SU-DHL-6 (cell line): ENCODE data around the gene STX12.

Experiments used
- H2AFZ ChIP-seq: fragments of 200-600 bp; sonication (generic); 2 replicates; pipeline ENCODE4 v1.6.1; 2014; ENCODE audit warnings: low read depth, mild to moderate bottlenecking, moderate library complexity, mixed read lengths, antibody characterized with exemption, low read length; ENCODE audit not compliant: severe bottlenecking
- H3F3A ChIP-seq: fragments of 200-600 bp; shearing (Covaris generic); 2 replicates; pipeline ENCODE4 v1.6.0; 2016; ENCODE audit warnings: antibody characterized with exemption, mild to moderate bottlenecking; ENCODE audit not compliant: insufficient read depth
- H3K27ac ChIP-seq: fragments of 200-600 bp; sonication (generic); 2 replicates; pipeline ENCODE4 v1.5.1; 2016; ENCODE audit warnings: low read depth, mild to moderate bottlenecking, low read length, moderate library complexity, mixed read lengths
- H3K27me3 ChIP-seq: fragments of 200-600 bp; sonication (generic), shearing (Covaris generic); 2 replicates; pipeline ENCODE4 v1.6.0; 2014; ENCODE audit warnings: mild to moderate bottlenecking, low read length
- H3K36me3 ChIP-seq: fragments of 200-600 bp; sonication (generic); 2 replicates; pipeline ENCODE4 v1.6.1; 2014; ENCODE audit warnings: mild to moderate bottlenecking, low read length, mixed read lengths
- H3K4me2 ChIP-seq: fragments of 300-600, 200-600 bp; shearing (Covaris generic), sonication (generic); 2 replicates; pipeline ENCODE4 v1.6.0; 2014; ENCODE audit warnings: low read length, low read depth, mild to moderate bottlenecking; ENCODE audit not compliant: poor library complexity, severe bottlenecking
- H3K4me3 ChIP-seq: fragments of 200-600 bp; sonication (generic); 2 replicates; pipeline ENCODE4 v1.5.1; 2014; ENCODE audit warnings: antibody characterized with exemption, low read length, mild to moderate bottlenecking, mixed read lengths; ENCODE audit not compliant: insufficient read depth, poor library complexity, severe bottlenecking
- H3K79me2 ChIP-seq: fragments of 200-600 bp; sonication (generic); 2 replicates; pipeline ENCODE4 v1.6.1; 2014; ENCODE audit warnings: mild to moderate bottlenecking, low read length, moderate library complexity; ENCODE audit not compliant: insufficient read depth
- H3K9ac ChIP-seq: fragments of 200-600 bp; sonication (generic); 2 replicates; pipeline ENCODE4 v1.7.0; 2014; ENCODE audit warnings: mild to moderate bottlenecking, low read length
- H3K9me2 ChIP-seq: fragments of 200-600 bp; sonication (generic); replicated peaks from 2 replicates; pipeline ENCODE4 v1.6.1; 2014; ENCODE audit warnings: low read length; ENCODE audit not compliant: insufficient read depth
- H3K9me3 ChIP-seq: fragments of 200-600 bp; sonication (generic); 2 replicates; pipeline ENCODE4 v1.6.1; 2014; ENCODE audit warnings: low read length, mixed read lengths; ENCODE audit not compliant: insufficient read depth
- H4K20me1 ChIP-seq: fragments of 200-600 bp; sonication (generic); 2 replicates; pipeline ENCODE4 v1.6.1; 2014; ENCODE audit warnings: low read depth, mild to moderate bottlenecking, antibody characterized with exemption, low read length, moderate library complexity, mixed read lengths
- CTCF ChIP-seq: fragments of 200-600 bp; sonication (generic); IDR thresholded peaks from one replicate; pipeline ENCODE4 v1.5.1; 2017; ENCODE audit warnings: antibody characterized with exemption, mild to moderate bottlenecking, low read length, moderate library complexity; ENCODE audit not compliant: insufficient read depth, poor library complexity, severe bottlenecking
- EZH2phosphoT487 ChIP-seq: fragments of 200-600 bp; sonication (generic), shearing (Covaris generic); conservative IDR thresholded peaks from 2 replicates; pipeline ENCODE4 v1.6.1; 2018; ENCODE audit warnings: mild to moderate bottlenecking, antibody characterized with exemption, low read length, moderate library complexity, mixed read lengths

The STX12 gene

GRCh38 chr1:27752360-27752759 is 20.7 kb upstream of the STX12 start:
- Histone ChIP-seq H3F3A (no peaks in the 10 kb centered on the region), H3K9me2 (no peaks in the 10 kb centered on the region), H3K79me2 (no peaks in the 10 kb centered on the region), H3K27ac (no peak overlapping the region), H3K9ac (no peak overlapping the region), H3K4me3 (no peak overlapping the region), H3K27me3 (no peaks in the 10 kb centered on the region), H3K9me3 (no peaks in the 10 kb centered on the region), H3K36me3 (peaks cover 6% of the 10 kb centered on the region; the same call in 1 of the 2 replicates), H3K4me2 (no peak overlapping the region), H4K20me1 (no peaks in the 10 kb centered on the region), H2AFZ (no peak overlapping the region)
- no peak for TF ChIP-seq CTCF
- no peak for TF ChIP-seq EZH2phosphoT487

- Histone ChIP-seq H3K79me2 (no peaks in the 10 kb centered on the region), H3K9me2 (no peaks in the 10 kb centered on the region), H4K20me1 (no peaks in the 10 kb centered on the region), H3K27me3 (no peaks in the 10 kb centered on the region), H3K9me3 (no peaks in the 10 kb centered on the region), H3K4me3 (no peak overlapping the region), H3K4me2 (no peak overlapping the region), H3K9ac (no peak overlapping the region), H3K36me3 (no peaks in the 10 kb centered on the region; the same call in 1 of the 2 replicates), H3F3A (no peaks in the 10 kb centered on the region), H3K27ac (no peak overlapping the region), H2AFZ (no peak overlapping the region)
- TF ChIP-seq EZH2phosphoT487 (no peak), CTCF (no peak)
Observed at GRCh38 chr1:27755286-27755685, 17.7 kb upstream of the STX12 start.

- no peaks in the 10 kb centered on the region for H3K79me2 ChIP-seq
- no peaks in the 10 kb centered on the region for H3K9me2 ChIP-seq
- no peaks in the 10 kb centered on the region for H3F3A ChIP-seq
- H3K36me3 ChIP-seq: no peaks in the 10 kb centered on the region
- no peak overlapping the region for H3K27ac ChIP-seq
- no peak overlapping the region for H3K4me3 ChIP-seq
- no peaks in the 10 kb centered on the region for H3K9me3 ChIP-seq
- TF ChIP-seq EZH2phosphoT487 (no peak), CTCF (no peak)
- H3K4me2 ChIP-seq: no peak overlapping the region
- H3K9ac ChIP-seq: no peak overlapping the region
- H2AFZ ChIP-seq: no peak overlapping the region
- no peaks in the 10 kb centered on the region for H4K20me1 ChIP-seq
- no peaks in the 10 kb centered on the region for H3K27me3 ChIP-seq
Observed at GRCh38 chr1:27755865-27756264, 17.2 kb upstream of the STX12 start.
